ENCODE data around the gene CRTC1.

The CRTC1 gene

DNA sequence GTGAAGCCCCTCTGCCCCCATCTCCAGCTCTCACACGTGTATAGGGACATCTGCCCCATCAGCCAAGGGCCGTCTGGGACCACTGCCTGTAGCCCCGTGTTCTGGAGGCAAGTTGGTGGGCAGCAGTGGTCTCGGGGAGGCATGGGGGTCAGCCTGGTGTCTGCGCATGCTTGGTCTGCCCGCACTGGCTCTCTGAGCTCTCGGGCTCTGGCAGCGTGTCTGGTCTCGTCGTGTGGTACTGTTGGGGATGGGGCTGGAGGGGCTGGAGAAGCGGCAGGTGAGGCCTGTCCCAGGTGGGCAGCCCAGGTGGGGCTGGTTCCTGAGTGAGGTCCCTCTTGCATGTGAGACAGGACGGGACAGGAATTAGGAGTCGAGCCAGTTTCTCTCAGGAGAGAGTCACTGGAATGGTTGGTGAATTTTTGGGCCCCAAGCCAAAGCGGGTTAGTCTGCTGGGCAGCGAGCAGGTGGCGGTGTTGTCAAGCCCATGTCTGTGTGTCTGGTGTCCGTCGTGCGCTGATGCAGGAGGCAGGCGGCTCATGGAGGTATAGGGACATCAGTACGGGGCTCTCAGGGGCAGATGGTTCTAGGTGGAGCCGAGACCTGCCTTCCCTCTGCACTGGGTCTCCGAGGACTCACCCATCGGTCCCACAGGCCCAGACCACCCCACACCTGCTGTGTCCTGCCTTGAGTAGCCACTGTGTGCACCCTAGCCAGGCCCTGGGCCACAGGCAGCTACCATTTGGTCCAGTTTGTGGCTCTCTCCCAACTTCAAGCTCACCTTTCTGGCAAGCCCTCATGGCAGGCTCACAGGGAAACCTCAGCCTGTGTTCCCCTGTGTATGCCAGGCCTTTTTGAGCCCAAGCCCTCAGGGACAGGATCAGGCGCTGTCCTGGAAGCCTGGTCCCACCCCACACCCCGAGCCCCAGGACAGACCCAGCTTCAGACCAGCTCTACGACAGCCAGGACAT, 89.4 kb downstream of the CRTC1 start:
- DNase-seq = peak; percentile 34

DNA sequence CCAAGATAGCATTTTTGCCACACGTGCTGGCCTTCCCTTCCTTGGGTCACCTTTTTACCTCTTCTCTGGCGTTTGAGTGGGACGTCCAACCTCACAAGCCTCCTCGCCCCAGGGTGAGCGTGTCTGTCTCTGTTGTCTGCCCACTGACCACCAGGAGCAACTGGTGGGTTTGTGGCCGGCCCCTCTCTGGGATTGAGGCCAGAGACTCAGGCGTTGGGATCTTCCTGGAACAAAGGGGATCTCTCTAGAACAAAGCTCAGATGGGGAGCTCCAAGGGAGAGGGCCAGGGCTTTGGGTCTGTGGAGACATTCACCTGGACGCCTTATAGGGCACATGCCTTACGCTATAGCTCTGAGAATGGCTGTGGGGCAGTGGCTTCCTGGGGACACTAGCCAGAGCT, 90.2 kb downstream of the CRTC1 start:
- DNase-seq = no peak

DNA sequence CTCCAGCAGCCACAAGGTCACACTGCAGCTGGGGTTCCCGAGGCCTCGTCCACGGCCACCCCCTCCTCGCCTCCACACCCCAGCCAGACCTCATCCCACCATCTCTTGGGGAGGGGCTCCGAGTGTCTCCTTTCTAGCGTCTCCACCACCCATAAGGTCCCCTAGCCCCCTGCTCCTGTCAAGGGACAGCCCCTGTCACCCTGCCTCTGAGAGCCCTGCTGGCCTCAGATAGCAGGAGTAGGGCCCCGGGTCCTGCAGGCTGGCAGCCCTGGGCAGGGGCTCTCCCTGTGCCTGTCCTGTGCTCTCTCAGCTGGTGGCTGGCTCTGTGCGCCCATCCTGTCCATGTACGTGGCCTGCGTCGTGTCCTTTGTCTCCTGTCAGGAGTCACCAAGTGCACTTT, 90.6 kb downstream of the CRTC1 start:
- DNase-seq = no peak

DNA sequence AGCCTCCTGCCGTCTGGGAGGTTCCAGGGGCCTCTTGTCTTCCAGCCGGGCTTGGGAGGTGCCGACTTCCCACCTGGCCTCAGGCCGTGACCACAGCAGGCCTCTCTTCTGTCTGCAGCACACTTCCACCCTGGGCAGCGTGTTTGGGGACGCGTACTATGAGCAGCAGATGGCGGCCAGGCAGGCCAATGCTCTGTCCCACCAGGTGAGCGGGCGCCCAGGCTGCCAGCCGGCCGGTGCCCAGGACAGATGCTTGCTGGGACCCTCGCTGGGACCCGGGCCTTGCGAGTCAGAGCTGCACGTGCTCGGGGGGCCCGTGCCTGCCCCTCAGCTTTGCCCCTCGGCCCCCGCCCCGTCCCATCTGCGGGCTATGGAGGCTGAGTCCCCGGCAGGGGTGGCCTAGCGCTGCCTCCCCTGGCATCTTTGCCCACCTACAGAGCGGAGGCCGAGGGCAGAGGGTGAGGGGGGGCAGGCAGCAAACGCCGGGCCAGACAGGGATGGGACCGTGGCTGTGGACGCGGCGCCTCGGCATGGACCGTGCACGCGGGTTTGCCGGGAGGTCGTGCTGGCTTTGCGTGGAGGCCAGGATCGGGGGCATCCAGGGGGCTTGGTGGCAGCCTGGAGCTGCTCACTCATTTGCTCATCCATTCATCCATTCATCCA, 91.4 kb downstream of the CRTC1 start:
- DNase-seq = no peak

DNA sequence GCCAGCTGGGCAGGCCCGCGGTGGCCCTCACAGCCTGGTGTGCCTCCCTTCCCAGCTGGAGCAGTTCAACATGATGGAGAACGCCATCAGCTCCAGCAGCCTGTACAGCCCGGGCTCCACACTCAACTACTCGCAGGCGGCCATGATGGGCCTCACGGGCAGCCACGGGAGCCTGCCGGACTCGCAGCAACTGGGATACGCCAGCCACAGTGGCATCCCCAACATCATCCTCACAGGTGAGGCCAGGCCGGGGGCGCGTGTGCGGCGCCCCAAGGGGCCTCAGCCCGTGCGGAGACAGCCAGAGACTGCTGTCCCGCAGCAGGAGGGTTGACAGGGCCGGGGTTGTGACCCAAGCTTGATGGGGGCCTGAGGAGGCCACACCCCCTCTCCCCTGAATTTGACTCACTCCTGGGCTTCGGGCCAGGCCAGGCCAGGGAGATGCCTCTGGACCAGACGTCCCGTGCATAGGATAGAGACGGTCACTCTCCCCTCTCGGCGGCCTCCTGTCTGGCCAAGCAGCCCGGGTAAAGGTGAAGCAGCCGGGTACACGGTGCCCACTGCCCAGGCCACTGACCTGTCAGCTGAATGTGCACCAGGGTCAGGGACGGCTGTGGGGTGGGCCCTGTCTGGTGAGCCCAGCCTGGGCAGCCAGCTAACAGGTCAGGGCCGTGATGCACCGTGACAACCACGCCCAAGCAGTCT, 92.3 kb downstream of the CRTC1 start:
- peak; percentile 33 for DNase-seq

DNA sequence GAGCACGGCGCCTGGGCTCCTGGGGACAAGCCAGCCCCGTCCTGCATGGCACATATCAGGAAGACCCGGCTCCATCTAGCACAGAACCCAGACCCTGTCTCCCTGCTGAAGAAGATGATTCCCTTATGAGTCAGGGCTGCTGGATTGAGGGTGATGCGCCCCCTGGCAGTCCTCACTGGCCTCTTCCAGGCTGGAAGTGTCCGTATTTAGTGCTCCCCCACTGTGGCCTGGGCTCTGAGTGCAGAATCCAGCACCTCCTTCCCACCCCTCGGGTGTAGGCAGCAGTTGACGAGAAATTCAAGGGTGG, 92.8 kb downstream of the CRTC1 start:
- no peak for DNase-seq

DNA sequence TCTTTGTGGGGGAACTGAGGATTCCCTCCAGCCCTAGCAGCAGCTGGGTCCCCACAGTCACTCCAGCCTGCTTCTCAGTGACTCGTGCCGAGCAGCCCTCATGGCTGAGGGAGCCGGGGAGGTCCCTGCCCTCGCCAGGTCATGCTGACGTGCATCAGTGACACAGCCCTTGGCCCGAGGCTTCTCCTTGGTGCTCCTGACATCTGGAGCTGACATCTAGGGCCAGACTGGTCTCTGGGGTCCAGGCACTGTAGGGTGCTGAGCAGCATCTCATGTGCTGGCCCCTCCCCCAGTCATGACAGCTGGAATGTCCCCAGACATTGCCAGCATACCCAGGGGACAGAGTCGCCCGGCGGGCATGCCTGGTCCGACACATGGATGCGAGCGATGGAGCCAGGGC, 93.3 kb downstream of the CRTC1 start:
- peak; percentile 28 for DNase-seq

DNA sequence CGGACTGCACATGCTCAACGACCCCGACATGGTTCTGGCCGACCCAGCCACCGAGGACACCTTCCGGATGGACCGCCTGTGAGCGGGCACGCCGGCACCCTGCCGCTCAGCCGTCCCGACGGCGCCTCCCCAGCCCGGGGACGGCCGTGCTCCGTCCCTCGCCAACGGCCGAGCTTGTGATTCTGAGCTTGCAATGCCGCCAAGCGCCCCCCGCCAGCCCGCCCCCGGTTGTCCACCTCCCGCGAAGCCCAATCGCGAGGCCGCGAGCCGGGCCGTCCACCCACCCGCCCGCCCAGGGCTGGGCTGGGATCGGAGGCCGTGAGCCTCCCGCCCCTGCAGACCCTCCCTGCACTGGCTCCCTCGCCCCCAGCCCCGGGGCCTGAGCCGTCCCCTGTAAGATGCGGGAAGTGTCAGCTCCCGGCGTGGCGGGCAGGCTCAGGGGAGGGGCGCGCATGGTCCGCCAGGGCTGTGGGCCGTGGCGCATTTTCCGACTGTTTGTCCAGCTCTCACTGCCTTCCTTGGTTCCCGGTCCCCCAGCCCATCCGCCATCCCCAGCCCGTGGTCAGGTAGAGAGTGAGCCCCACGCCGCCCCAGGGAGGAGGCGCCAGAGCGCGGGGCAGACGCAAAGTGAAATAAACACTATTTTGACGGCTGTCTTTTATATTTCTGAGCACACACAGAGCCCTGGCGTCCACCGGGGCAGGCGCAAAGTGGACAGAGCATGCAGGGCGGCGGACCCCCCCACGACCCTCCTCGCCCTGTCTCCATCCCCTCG, 94.0 kb downstream of the CRTC1 start:
- DNase-seq = peak; percentile 28

DNA sequence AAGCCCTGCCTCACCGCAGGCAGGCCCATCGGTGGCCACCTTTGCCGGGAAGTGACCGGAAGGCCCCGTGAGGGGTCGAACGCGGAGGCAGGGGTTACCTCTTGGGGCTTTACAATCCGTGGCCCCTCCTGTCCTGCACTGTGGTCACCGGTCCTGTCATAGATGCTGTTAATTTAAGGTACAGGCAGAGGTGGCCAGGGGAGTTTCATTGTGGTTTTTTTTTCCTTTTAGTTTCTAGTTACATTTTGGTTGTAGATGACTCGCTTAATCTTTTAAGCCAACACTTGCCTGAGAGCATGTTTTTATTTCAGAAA, 94.6 kb downstream of the CRTC1 start:
- no peak for DNase-seq

DNA sequence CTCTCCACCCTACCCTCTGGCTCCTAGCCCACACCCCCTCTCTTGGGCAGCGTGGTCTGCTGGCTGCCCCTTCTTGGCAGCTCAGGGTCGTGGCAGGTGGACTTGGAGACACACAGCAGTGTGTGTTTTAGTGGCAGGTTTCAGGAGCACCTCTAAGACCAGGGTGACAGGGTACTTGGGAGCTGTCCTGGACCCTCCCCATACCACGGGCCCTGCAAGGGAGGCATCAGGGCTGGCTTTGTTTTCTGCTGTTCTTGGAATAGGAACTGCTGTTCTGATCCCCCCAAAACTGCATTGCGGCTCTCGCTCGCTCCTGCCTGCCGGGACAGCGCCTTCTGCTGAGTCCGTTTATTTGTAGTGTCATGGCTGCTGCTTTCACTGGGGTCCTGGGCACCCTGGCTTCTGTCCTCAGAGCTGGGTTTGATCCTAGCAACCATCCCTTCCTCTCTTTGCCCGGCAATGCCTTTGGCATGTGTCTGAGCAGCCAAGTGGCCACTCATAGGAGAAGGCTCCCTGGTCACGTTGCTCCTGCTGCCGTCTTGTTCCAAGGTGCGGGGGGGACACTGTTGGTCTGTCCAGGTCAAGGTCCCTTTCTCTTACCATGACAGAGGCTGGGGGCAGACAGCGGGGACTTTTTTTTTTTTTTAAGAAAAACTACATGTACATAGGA, 95.5 kb downstream of the CRTC1 start:
- DNase-seq = peak; percentile 26

DNA sequence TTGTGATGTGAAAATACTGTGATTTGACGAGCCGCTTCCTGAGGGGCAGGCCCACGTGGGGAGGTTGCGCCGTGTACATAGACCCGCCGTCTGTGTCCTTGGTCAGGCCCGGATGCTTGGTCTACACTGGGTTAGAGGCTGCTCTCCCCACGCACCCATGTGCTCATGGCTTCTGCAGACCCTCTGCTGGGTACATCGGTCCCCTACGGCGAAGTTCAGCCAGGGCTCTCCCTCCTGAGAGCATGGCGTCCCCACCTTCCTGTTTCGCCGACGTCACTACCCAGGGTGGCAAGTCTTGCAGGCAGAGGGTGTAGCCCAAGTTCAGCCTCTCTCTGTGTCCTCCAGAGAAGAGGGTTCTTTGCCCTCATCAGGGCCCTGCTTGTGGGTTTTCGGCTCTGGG, 96.6 kb downstream of the CRTC1 start:
- DNase-seq = no peak

DNA sequence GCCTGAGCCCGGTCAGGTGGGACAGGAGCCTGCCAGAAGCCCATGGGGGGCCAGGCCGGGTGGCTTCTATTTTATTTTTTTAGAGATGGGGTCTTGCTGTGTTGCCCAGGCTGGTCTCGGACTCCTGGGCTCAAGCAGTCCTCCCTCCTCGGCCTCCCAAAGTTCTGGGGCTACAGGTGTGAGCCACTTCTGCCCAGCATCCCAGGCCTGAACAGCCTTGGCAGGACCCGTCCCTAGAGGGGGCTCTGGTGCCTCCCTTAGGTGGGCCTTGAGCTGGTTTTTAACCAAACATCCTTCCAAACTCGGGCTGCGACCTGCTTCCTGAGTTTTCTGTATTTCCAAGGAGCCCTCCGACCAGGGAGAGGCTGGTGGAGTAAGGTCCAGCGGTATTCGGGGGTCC, 97.2 kb downstream of the CRTC1 start:
- no peak for DNase-seq

DNA sequence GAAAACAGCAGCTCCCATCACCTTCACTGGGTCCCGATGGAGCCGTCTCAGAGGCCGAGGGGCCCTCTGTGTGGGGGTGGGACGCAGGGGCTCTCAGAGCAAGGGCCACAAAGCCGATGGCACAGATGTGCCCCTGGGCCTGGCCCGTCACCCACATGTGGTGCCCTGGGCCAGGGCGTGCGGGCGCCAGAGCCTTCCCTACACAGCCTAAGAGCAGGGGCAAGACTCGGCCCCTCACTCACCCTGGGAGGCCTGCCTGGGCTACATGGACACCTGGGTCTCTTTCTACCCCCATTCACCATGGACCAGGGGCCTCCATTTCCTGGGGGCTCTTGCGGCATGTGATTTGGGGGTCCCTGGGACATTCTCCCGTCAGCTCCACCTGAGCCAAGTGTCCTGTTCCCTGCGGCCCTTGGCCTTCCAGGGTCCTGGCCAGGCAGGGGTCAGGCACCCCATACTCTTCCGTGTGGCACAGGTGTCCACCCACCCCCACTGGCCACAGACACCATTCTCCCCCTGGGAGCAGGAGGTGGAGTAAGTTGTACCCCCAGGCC, 97.6 kb downstream of the CRTC1 start:
- no peak for DNase-seq

DNA sequence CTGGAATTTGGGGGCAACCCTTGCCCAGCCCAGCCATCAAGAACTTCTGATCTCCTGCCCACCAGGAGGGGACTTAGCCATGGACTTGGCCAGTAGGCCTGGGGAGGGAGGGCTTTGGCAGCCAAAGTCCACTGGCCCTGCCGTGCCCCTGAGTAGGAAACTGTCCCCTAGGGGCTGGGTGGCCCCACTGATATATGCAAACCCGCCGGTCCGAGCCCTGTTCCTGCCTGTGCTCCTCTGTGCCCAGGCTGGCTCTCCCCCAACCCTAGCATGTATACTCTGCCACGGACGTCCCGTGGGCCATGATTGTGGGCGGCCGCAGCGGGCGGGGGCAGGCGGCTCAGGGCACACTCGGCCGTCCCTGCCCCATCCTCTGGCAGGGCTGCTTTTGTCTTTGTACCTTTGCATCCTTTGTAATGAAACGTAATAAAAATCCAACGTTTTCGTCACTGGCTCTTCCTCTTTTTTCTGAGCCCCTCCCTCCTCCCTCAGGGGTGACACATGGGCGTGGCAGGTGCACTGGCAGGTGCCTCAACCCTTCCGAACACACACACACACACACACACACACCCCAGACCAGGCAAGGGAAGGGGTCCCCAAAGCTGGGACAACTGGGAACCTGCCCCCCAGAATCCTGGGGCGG, 98.5 kb downstream of the CRTC1 start:
- DNase-seq = no peak

DNA sequence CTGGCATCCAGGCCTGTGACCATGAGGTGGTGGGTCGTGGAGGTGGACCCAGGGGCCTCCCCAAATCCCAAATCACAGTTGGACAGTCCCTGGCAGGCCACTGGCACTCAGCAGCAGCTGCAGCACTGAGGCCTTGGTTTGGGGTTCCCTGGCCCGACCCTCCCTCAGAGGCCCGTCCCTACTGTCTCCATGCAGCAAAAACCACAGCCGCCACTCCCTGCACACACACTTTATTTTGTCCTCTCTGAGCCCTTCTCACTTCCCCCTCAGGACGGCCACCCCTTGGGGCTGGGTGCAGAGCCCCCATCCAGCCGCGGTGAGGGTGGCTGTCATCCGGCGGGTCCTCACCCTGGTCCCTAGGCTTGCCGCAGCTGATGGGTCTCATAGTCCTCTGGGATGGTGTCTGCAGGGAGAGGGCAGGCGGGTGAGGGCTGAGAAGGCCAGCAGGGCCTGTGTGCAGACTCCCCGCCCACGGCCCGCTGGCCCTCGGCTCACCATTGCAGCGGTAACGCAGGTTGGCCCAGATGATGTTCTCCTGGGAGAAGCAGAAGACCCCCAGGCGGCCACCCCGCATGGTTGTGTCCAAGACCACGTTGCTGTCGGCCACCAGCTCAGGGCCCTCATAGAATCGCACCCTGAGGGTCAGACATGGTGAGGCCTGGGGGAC, 99.2 kb downstream of the CRTC1 start:
- DNase-seq = no peak

DNA sequence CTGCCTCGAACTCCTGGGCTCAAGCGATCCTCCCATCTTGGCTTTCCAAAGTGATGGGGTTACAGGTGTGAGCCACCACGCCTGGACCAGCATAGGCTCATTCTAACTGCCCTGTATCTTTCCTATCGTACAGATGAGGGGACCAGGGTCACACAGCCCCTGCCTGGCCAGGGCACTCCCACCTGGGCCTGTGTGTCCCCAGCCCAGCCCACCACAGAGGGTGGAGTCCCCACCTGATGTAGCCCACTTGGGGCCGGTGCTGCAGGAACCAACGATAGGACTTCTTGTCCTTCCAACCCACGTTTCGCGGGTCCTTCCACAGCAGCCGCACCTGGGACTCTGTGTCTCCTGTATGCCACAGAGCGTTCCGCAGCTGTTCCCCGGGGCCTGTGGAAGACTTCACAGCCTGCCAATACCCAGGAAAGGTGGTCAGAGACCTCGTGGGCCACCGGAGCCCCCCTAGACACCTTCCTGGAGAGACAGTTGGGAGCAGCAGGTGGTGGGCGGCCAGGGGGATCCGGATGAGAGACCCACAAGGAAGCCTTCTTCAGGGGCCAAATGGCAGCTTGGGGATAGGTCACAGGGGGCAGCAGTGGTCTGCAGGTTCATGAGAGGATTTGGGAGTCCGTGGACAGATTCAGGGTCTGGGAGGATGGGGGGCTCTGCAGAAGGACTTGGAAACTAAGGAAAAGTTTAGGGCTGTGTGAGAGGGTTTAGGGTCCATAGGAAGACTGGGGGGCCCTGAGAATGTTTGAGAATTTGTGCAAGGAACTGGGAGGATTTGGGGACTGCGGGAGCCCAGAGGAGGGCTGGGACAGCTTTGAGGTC, 100.7 kb downstream of the CRTC1 start:
- no peak for DNase-seq

DNA sequence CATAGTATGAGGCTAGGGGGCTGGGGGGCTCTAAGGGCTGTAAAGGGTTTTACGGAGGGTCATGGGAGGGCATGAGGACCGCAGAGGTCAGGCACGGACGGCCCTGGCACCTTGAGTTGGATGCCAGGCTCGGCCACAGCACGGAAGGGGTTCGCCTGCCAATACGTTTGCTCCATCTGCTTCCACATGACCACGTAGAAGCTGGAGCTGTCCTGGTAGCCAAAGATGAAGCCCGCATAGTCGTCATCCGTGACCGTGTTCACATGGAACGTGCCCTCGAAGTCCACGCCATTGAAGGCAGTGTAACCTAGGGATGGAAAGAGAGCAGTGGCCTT, 101.3 kb downstream of the CRTC1 start:
- DNase-seq = no peak

DNA sequence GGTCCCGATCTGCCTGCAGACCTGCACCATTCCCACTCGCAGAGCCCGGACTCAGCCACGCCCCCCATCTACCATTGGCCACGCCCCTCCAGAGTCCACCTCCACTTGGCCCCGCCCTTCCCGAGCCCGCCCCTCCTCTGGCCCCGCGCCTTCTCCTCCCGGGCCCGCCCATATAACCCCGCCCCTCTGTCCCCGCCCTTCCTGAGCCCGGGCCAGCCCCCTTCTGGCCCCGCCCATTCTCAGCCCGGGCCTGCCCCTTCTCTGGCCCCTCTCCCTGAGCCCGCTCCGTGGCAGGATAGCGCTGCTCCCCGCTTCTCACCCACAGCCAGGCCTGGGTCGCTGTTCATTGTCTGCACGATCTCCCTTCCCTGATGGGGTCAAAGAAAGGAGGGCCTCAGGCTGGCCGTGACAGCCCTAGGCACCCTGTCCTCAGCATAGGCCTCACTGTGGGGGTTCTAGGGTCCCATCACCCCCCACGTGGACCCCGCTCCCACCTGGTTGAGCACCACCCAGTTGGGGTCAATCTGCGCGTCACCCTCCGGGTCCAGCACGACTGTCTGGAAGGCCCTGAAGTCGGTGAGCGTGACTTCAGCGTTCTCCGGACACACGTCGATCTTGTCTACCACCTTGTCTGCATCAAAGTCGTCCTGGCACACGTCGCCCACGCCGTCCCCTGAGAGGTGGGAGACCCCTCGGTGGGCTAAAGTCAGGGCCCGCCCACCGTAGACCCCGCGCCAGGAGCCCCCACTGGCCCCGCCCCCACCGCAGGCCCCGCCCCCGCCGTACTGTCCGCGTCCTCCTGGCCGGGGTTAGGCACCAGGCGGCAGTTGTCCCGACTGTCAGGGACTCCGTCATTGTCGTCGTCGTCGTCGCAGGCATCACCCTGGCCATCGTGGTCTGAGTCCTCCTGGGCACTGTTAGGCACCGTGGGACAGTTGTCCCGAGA, 102.0 kb downstream of the CRTC1 start:
- DNase-seq = peak; percentile 89
